ENCODE results near the gene URB1.

The URB1 gene

DNA sequence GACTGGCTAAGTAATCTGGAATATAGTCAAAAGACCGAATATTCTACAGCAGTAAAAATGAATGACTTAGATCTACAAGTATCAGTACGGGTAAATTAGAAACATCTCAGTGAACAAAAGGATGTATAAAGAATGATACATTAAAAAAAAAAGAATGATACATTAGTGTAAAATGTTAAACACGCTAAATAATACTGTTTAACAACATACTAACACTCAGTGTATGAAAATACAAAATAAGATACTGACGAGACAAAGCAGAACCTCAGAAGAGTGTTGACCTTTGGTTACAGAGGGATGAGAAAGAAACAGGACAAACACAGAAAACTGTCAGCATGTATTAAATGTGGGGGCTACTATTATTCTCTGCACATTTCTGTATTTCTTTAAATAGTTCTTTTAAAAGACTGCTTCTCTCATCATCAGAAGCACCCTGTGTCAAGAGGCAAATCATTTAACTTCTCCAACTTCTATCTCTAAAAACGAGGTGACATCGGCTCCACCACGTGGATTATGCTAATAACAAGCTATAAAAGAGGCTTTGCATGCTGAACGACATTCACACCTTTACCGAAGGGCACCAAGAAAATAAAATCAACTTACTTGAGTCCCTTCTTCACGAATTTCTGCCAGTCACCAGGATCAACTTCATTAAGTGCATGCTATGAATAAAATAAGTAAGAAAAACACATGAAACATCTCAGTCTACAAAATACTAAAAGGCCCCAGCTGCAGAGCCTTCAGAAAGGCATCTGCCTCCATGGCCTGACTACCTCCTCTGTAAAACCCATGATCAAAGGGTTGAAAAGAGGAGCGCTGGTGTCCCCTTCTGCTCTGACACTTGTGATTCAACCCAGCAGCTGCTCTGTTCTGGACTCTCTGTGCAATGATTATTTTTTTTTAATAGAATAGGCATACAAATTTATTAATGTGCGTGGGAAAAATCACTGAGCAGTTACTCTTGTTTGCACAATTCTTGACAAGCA lies 51.7 kb downstream of the URB1 start:
- no peak for DNase-seq (ENCODE audit: low read depth in 2 of 2)

DNA sequence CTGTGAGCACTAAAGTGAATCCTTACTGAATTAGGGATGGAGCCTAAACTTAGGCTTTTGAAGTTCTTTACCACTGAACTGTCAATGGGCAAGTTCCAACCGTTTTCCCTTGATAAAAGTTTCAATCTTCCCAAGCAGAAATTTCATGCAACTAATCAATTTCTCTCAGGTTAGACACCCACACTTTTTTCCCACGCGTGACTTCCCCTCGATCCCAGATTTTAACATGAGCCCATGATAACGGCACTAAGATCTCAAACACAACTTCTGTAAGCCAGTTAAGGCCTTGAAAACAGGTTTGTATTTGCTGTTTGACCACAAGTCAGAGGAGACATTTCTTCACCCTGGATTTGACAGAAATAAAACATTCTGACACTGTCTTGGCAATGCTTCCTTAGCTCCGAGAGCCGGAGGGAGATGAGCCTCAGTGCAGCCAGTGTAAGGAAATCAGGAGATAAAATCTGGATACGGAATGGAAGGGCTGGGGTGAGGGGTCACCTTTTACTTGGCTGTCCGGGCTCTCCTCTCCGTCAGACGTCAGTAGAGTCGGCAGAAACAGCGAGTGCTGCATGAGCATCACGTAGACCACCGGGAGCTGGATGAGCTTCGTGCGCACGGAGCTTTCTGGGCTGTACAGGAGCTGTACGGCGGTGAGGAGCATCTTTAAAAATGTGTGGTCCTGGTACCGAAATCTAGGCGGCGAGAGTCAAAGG lies 54.4 kb downstream of the URB1 start:
- DNase-seq (ENCODE audit: low read depth in 2 of 2), result no peak

DNA sequence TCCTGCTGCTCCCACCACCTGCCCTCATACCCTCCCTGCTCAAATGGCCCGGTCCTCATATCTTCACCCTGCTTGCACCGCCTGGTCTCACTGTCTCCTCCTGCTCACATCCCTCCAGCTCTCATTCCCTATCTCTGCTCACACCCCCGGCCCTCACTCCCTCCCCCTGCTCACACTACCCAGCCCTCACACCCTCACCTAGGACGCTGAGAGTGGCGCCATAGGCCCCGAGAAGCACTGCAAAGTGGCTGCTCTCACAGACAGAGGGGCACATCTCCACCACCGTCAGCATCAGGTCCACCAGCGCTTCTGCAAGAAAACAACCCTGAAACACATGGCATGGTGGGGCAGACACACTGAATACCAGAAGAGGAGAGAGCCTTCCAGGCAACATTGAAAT lies 55.6 kb downstream of the URB1 start:
- no peak for DNase-seq (ENCODE audit: low read depth in 2 of 2)

DNA sequence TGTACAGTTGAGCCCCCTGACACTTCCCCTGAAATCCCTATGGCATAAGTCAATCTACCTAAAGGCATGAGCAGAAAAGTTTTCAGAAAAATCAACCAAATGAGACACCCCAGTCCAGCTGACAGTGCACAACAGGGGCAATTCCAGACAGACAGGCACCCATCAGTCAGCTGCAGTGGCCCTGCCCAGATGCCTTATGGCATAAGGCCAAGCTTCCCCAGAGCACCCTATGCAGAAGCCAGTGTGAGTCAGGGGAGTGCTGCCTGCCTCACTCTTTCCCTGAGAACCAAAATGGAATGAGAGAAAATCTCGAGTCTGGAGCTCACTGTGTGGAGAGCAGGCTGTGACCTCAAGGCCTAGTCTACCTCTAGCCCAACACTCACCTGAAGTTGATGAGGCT lies 56.1 kb downstream of the URB1 start:
- no peak for DNase-seq (ENCODE audit: low read depth in 2 of 2)

DNA sequence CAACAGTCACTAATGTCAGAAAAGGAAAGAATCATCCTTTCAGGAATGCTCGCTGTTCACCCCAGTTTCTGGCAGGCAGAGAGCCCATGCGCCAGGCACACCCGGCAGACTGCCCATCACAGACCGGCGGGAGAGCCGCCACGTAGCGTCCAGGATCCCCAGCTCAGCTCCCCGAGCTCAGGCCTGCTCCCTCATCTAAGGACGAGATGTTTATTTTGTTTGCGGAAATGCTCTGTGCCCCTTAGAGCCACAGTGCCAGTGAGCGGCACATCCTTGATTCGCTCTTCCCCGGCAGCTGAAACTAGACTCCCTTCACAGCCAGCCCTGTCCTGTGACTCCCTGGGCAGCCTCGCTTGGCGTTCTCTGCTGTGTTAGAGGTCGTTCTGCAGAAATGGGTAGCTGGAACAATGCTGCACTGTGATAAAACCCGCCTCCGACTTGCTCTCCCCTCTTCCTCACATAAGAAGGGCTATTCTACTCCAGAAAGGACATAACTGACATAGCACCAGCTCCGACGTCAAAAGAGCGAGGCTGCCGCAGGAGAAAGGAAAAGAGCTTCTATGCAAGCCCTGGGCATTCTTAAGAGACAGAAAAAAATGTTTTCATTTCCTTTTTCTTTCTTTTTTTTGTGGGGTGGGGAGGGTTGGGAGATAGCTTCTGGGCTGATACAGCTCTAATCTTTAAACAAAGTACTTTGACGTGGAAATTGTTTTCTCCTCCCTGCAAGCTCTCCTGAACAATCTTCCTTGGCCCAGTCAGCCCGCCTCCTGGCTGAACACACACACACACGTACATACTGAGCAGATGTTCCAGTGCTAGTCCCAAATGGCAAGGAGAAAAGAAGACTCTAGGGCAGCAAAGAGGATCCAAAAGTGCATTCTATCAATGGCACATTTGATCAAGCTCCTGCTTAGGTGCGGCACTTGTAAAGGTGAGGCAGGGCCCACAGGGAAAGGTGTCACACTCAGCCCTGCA lies 56.9 kb downstream of the URB1 start:
- no peak for DNase-seq (ENCODE audit: low read depth in 2 of 2)

DNA sequence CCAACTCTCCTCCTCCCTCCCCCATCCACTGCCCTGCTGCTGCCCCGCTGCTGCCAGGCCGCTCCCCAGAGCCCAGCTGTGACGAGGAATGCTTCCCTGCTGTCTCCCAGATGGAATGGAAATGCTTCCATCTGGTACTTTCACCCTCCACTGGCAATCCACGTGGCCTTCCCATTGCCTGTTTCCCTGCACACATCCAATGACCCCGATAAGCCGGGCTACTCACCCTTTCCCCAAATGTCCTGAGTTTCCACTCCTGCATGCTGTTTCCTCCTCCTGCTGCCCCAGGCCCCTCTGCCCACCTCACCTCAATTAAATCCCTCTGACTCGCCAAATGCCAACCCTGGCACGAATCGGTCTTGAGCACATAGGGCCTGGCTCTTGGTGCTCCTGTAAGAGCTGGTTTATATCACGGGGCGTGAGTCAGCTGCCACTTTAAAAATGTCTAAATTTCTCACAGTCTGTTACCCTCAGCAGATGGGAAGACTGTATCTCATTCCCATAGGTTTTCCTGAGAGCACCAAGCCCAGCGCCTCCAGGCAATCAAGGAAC lies 57.8 kb downstream of the URB1 start:
- DNase-seq (ENCODE audit: low read depth in 2 of 2), result no peak

DNA sequence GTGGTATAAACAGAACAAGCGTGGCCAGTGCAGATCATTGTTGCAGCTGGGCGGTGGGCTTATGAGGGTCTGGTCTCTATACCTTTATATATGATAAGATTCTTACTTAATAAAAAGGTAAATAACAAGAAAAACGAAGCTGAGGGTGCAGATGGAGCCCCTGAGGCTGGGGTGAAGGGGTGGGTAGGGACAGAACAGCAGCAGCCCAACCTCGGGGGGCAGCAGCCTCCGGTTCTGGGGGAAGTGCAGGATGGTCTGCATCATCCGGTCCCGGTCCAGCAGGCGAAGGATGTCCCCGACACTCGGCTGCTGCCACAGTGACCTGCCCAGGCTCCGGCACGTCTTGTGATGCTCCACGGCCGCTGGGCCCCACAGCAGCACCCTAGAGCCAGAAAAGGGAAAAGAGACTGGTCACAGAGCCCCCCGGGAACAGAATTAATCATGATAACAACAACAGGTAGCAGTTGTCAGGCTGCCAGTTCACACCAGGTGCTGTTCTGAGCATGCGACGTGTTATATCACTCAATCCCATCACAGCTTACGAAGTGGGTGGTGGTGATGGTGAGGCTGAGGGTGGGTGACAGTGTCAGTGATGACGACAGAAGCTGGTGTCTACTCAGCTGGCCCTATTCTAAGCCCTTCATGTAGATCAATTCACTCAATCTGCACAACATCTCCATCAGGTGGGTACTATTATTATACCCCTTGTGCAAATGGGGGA lies 58.7 kb downstream of the URB1 start:
- DNase-seq (ENCODE audit: low read depth in 2 of 2), result no peak

DNA sequence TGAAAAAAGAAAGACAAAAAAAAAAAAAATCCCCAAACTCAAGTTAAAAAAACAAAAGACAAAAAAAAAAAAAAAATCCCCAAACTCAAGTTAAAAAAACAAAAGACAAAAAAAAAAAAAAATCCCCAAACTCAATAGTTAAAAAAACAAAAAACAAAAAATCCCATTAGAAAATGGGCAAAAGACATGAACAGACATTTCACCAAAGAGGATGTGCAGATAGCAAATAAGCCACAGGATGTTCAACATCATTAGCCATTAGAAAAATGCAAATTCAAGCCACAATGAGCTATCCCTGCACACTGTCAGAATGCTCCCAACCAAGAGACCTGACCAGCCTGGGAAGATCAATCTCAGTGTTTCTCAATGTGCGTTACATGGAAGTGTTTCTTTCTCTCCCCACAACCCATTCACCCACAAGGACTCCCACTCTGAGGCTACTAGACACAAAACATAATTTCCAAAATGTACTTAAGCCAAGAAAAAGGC lies 60.3 kb downstream of the URB1 start:
- no peak for DNase-seq (ENCODE audit: low read depth in 2 of 2)

DNA sequence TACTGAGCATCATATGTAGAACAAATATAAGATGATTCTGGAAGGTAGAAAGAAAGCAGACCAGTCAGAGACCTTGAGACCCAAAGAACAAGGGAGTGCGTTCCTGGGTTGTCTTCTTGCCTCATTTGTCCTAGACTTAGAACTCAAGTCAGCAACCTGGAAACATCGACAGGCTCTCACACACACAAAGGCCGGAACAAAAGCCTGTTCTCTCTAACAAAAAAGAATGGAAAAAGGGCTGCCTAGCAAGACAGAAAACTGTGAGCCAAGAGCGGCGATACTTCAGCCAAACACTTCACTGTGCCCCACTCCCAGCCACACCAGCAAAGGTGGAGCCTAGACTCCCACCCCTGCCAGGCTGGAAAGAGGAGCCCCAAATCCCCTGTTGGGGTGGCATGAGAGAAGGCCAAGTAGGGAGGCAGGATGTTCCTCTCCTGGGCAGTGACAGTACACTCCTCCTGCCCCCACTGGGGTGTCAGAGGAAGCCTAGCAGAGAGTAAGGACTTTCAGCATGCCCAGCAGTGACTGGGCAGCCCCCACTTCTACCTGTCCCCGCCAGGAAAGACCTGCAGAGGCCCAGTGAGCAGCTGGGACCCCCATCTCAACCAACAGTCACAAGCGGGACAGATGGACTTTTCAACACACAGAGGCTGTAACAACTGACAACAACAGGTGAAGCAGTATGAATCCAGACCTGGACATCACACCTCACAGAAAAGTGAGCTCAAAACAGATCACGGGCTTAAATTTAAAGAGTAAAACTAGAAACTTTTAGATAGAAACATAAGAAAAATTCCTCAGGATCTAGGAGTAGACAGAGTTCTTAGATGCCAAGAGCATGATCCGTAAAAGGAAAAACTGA lies 61.1 kb downstream of the URB1 start:
- DNase-seq (ENCODE audit: low read depth in 2 of 2), result no peak

DNA sequence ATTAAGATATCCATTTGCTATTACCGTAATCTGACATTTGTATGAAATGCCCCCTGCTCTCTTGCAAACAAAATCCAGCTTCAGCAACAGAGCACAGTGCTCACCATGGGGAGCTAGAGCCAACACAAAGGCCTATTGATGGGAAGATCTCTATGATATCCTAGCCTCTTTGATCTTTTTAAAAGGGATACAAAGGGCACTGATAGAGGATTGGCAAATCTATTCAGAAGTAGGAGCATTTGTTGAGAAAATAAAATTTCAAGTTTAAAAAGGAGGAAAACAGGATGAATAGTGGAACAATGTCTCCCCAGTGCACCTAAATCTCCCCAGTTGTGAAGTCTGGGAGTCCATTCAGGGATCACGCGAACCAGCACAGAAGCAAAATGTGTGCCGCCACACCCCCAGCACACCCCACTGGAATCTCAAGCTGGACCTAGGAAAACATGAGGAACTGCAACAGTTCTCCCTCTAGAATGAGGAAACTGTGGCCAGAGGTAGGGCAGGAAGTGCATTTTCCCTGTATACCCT lies 62.0 kb downstream of the URB1 start:
- DNase-seq (ENCODE audit: low read depth in 2 of 2), result no peak

DNA sequence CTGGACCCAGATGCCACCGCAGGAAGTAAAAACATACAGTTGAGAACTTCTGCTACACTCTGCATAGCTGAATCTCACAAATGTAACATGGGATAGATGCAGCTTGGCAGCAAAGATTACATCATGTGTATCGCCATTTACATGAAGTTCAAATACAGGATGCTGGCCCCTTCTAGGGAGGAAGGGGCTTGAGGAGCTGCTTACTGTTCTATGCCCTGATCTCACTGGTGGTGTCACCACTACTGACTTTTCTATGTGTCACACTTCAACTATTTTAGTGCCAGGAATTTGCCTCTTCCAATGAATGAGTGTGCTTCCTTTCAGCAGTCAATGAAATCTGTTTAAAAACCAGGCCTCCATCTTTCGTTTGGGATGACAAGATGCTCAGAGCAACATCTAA lies 63.0 kb downstream of the URB1 start:
- DNase-seq (ENCODE audit: low read depth in 2 of 2), result no peak

DNA sequence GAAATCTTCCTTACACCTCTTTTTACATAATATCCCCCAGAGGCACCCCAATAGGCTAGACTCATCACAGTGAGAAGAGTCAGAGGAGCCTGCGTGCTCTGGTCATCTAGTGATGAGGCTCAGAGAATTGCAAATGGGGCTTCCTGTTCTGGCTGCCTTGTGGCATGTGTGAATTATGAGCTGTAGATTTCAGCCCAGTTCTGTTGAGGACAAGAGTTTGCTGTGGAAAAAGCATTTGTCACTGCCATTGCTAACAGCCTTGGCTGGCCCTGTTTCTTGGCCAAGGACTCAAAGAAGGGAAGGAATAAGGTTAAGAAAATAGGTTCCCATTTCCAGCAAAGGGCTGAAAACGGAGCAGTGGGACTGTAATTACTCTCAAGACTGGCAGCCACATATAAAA lies 63.5 kb downstream of the URB1 start:
- no peak for DNase-seq (ENCODE audit: low read depth in 2 of 2)

DNA sequence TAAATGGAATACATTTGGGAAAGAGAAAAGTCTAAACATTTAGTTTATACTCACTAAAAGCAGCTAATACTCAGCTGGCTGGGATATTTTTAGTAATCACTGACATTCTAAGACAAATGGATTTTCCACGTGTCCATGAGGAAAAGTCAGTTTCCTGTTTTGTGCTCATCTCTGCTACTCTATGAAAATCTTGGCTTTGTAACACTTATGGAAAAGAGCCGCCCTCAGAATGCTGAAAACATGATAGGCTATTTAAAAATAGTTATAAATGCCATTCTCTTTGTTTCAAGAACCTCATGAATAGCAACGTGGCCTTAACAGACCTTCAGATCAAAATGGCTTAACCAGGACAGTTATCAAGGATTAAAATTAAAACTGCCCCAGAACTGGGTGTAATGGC lies 64.2 kb downstream of the URB1 start:
- no peak for DNase-seq (ENCODE audit: low read depth in 2 of 2)

DNA sequence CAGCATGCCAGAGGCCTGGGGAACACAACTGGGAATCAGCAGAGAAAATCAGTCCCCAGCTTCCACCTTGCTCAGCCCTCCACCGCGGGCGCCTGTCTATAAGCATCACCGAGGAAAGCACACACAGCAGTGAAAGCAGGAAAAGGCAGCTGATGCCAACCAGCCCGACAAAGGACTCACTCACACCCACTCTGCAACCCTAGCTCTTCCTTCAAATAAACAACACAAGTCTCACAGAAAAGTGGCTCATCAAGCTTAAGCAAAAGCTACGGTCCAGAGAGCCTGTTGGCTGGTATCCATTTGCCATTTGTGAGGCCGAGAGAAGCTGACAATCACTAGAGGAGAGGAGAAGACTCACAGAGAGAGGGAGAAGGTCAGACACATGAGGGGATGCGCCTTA lies 67.1 kb downstream of the URB1 start:
- DNase-seq (ENCODE audit: low read depth in 2 of 2), result no peak

DNA sequence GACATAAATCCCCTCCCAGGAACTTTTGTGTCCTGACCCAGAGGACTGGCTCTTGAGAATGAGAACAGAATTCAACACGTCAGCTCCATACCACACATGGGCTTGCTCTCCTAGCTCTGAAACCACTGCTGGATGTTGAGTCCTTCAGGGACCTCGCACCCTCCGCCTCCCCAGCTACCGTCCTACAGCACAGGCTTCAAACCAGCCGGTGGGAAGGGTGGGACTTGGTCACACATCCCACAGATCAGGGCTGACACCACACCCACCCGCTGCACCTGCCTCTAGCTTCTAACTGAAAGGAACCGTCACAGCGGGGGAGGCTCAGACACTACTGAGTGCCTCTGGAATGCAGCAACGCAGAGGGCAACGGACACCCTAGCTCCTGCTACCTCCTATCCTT lies 70.1 kb downstream of the URB1 start:
- no peak for DNase-seq (ENCODE audit: low read depth in 2 of 2)

DNA sequence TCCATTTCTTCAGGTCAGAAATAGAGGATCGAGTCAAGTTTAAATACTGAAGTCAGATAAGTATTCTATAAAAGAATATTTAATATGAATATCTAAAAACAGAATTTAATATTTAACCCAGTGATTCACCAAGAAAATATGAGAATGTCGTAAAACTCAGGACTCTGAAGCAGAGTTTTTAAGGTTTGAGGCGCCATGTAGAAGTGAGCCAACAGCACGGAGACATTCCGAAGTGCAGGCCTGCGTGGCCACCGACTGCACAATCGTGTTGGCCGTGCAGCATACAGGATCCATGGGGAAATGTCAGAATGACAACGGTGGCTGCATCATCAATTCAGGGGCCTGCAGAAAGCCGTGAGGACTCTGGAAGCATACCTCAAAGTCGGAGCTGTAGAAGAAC lies 70.7 kb downstream of the URB1 start:
- no peak for DNase-seq (ENCODE audit: low read depth in 2 of 2)

DNA sequence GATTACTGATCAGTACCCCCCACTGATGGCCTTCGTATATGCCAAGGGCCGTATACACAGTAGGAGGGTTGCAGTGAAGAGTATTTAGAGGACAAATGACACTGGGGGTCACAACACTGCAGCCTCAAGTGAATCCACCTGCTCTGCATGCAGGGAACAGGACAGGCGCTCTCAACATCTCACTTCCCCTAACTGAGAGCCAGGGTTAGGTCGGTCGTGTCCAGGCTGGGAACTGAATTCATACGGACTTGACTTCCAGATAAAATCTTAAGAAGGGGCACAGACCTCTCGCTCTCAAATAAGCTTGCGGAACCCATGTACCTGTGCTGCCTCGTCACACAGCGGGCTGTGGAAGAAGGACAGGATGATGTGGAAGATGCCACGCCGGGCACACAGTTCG lies 71.3 kb downstream of the URB1 start:
- no peak for DNase-seq (ENCODE audit: low read depth in 2 of 2)

DNA sequence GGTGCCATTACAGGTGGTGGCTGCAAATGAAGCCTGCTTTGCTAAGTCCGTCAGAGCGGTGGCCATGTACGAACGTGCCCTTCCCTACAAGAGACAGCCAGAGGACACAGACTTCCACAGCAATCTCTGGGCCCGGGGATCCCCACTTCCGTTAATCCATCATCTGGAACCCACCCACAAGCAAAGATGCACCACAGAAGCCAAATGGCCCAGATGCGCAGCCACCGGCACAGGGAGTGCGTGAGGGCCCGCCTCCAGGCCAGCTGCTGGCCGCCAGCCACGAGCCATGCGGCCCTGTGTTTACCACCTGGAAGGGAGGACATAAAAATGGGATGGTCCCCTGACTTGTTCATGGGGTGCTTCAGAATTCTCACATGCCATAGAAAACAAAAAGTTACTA lies 72.1 kb downstream of the URB1 start:
- DNase-seq (ENCODE audit: low read depth in 2 of 2), result no peak

DNA sequence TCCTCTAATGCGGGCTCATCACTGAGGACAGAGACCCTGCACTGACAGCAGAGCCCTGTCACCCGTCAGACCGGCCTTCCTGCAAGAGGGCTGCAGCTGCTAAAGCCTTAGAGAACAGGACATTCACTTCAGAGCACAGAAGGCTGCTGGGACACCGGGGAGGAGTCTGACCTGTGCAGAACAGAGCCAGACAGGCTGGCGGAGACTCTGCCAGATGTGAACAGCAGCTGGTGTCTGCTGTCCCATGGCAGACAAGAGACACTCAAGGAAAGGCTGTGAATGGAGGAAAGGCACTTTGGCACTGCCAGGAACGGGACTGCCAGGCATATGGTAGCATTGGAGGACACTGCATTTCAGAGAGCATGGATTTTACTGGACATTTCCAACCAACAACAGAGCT lies 72.8 kb downstream of the URB1 start:
- no peak for DNase-seq (ENCODE audit: low read depth in 2 of 2)

DNA sequence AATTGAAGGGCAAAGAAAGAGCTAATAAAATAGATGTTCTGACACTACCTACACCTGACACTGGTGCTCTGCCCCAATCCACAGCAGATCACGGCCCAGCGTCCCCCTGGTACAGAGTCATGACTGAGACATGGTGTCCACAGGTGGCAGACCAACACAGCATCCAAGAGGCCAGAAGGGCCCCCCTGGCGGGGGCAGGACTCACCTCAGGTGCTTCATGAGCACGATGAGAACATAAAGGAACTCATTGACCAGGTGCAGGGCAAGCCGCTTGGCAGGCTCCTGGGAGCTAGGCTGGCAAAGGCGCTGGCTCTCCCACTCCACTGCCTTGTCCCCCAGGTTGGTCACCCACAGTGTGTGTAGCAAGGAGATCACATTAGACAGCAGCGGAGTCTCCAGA lies 73.8 kb downstream of the URB1 start:
- no peak for DNase-seq (ENCODE audit: low read depth in 2 of 2)

Measured in stimulated activated CD8-positive, alpha-beta memory T cell treated with anti-CD3 and anti-CD28 coated beads, Interleukin-2, amount 100 ng/mL, for 1 hour (primary cell).